SK-N-SH (cell line): Measurements from ENCODE around the gene FGF19. TPM values are rescaled to one million over a fixed set of nuclear protein-coding genes. Genes with fewer than 3 reads are reported as not detected.

Source experiments
- CTCF ChIA-PET: fragments of 300-600, 350-600 bp; formaldehyde crosslinking; extraction: SDS; loops from one replicate; lab custom pipeline; 2021; lab: Yijun Ruan, JAX
- POLR2A ChIA-PET: fragments of 350-600 bp; sonication (Branson Sonifier 250); formaldehyde crosslinking; extraction: SDS; loops from one replicate; lab custom pipeline; 2020; ENCODE audit warnings: antibody characterized with exemption, inconsistent platforms; lab: Yijun Ruan, JAX
- DNase-seq: peaks from one replicate; pipeline ENCODE4 v3.0.0; 2012
- H2AFZ ChIP-seq: fragments of 200-600 bp; sonication (generic); 2 replicates; pipeline ENCODE4 v1.8.1; 2016; ENCODE audit warnings: antibody characterized with exemption, mild to moderate bottlenecking, low read depth
- H3F3A ChIP-seq: fragments of 200-600 bp; sonication (generic); replicated peaks from 2 replicates; pipeline ENCODE3; 2016; ENCODE audit warnings: antibody characterized with exemption, mild to moderate bottlenecking; ENCODE audit not compliant: insufficient read depth
- H3K27ac ChIP-seq, 2 experiments: fragments of 200-500 bp in 1 of 2; fragments of 200-600 bp in 1 of 2; sonication (Bioruptor generic) in 1 of 2; sonication (generic), shearing (Covaris generic) in 1 of 2; 2 replicates each; pipeline versions ENCODE4 v1.5.1 to v1.6.1; 2014 to 2016; ENCODE audit warnings: low read depth in 2 of 2, inconsistent platforms in 1 of 2, low read length in 1 of 2, mild to moderate bottlenecking in 1 of 2, mixed read lengths in 1 of 2
- H3K27me3 ChIP-seq: fragments of 200-600 bp; sonication (generic), shearing (Covaris generic); 2 replicates; pipeline ENCODE4 v1.6.1; 2016; ENCODE audit warnings: mixed run types; ENCODE audit not compliant: insufficient read depth
- H3K36me3 ChIP-seq, 2 experiments: fragments of 200-500 bp in 1 of 2; fragments of 200-600 bp in 1 of 2; sonication (Bioruptor generic) in 1 of 2; sonication (generic) in 1 of 2; replicated peaks in 1 of 2; 2 replicates each; pipeline versions ENCODE3 to v1.5.1; 2014 to 2016; ENCODE audit warnings: low read length in 1 of 2, mild to moderate bottlenecking in 1 of 2; ENCODE audit not compliant: insufficient read depth in 2 of 2, control insufficient read depth in 1 of 2
- H3K4me1 ChIP-seq, 2 experiments: fragments of 200-500 bp in 1 of 2; fragments of 200-600 bp in 1 of 2; sonication (Bioruptor generic) in 1 of 2; sonication (generic), shearing (Covaris generic) in 1 of 2; 2 replicates each; pipeline versions ENCODE4 v1.5.1 to v1.6.1; 2014 to 2016; ENCODE audit warnings: low read depth in 1 of 2, low read length in 1 of 2, mixed run types in 1 of 2; ENCODE audit not compliant: insufficient read depth in 2 of 2, control insufficient read depth in 1 of 2
- H3K4me2 ChIP-seq: fragments of 200-600 bp; sonication (generic), shearing (Covaris generic); 2 replicates; pipeline ENCODE4 v1.6.1; 2017; ENCODE audit warnings: mixed run types
- H3K4me3 ChIP-seq, 2 experiments: fragments of 200-500 bp in 1 of 2; fragments of 200-600 bp in 1 of 2; sonication (Bioruptor generic) in 1 of 2; sonication (generic), shearing (Covaris generic) in 1 of 2; 2 replicates each; pipeline versions ENCODE4 v1.5.1 to v1.8.1; 2014 to 2016; ENCODE audit warnings: low read depth in 2 of 2, inconsistent platforms in 1 of 2, low read length in 1 of 2, mild to moderate bottlenecking in 1 of 2, mixed read lengths in 1 of 2, moderate library complexity in 1 of 2
- H3K79me2 ChIP-seq: fragments of 200-600 bp; sonication (generic); 2 replicates; pipeline ENCODE4 v1.8.1; 2017; ENCODE audit warnings: mild to moderate bottlenecking; ENCODE audit not compliant: insufficient read depth
- H3K9ac ChIP-seq: fragments of 200-600 bp; sonication (generic); 2 replicates; pipeline ENCODE4 v1.6.1; 2017; ENCODE audit warnings: mixed run types
- H3K9me2 ChIP-seq: fragments of 200-600 bp; sonication (generic); 2 replicates; pipeline ENCODE4 v1.6.1; 2017; ENCODE audit warnings: mixed run types
- H3K9me3 ChIP-seq: fragments of 200-600 bp; sonication (generic); 2 replicates; pipeline ENCODE4 v1.6.1; 2017; ENCODE audit warnings: mixed run types, mild to moderate bottlenecking, moderate library complexity
- H4K20me1 ChIP-seq: fragments of 200-600 bp; sonication (generic); 2 replicates; pipeline ENCODE4 v1.6.1; 2017; ENCODE audit warnings: mild to moderate bottlenecking, mixed run types; ENCODE audit not compliant: insufficient read depth
- CTCF ChIP-seq: fragments of 200-600 bp; sonication (generic); IDR thresholded peaks from 2 replicates; pipeline ENCODE4 v1.6.1; 2017; ENCODE audit warnings: antibody characterized with exemption, mild to moderate bottlenecking, moderate library complexity
- ELF1 ChIP-seq: IDR thresholded peaks from 2 replicates; pipeline ENCODE4 v1.4.0; 2012
- EP300 ChIP-seq, 2 experiments: IDR thresholded peaks; 2 replicates each; pipeline versions ENCODE4 v1.4.0 to v1.6.1; 2012; ENCODE audit warnings: borderline replicate concordance in 1 of 2, low read depth in 1 of 2, low read length in 1 of 2
- EZH2phosphoT487 ChIP-seq: fragments of 200-600 bp; sonication (generic); IDR thresholded peaks from 2 replicates; pipeline ENCODE4 v1.6.1; 2017; ENCODE audit warnings: low read depth, mixed run types, mild to moderate bottlenecking, antibody characterized with exemption, moderate library complexity, borderline replicate concordance
- FOXM1 ChIP-seq: IDR thresholded peaks from 2 replicates; pipeline ENCODE4 v1.4.0; 2012; ENCODE audit warnings: low read depth, mild to moderate bottlenecking
- MEF2A ChIP-seq: IDR thresholded peaks from 2 replicates; pipeline ENCODE4 v1.4.0; 2012; ENCODE audit warnings: low read depth, borderline replicate concordance
- MXI1 ChIP-seq: IDR thresholded peaks from 2 replicates; pipeline ENCODE4 v1.6.1; 2012; ENCODE audit warnings: mild to moderate bottlenecking, low read depth, low read length, improper control_type of control experiment
- NFIC ChIP-seq: IDR thresholded peaks from 2 replicates; pipeline ENCODE4 v1.4.0; 2012; ENCODE audit warnings: borderline replicate concordance
- PBX3 ChIP-seq: IDR thresholded peaks from 2 replicates; pipeline ENCODE4; 2012
- RAD21 ChIP-seq: IDR thresholded peaks from 2 replicates; pipeline ENCODE4 v1.6.1; 2012; ENCODE audit warnings: mild to moderate bottlenecking, low read length
- REST ChIP-seq: IDR thresholded peaks from 2 replicates; pipeline ENCODE4 v1.6.1; 2012; ENCODE audit warnings: mild to moderate bottlenecking, low read depth, low read length, moderate library complexity
- RFX5 ChIP-seq: IDR thresholded peaks from 2 replicates; pipeline ENCODE4 v1.6.1; 2012; ENCODE audit warnings: mild to moderate bottlenecking, improper control_type of control experiment, low read length
- RXRA ChIP-seq: IDR thresholded peaks from 2 replicates; pipeline ENCODE4 v1.4.0; 2012; ENCODE audit warnings: low read depth, mild to moderate bottlenecking, borderline replicate concordance
- SIN3A ChIP-seq: IDR thresholded peaks from 2 replicates; pipeline ENCODE4 v1.6.1; 2012; ENCODE audit warnings: low read depth, mild to moderate bottlenecking, low read length, moderate library complexity, borderline replicate concordance
- SMC3 ChIP-seq: IDR thresholded peaks from 2 replicates; pipeline ENCODE4 v1.6.1; 2012; ENCODE audit warnings: low read depth, low read length, improper control_type of control experiment
- TEAD4 ChIP-seq: IDR thresholded peaks from 2 replicates; pipeline ENCODE4 v1.4.0; 2012; ENCODE audit warnings: mild to moderate bottlenecking, borderline replicate concordance; ENCODE audit not compliant: insufficient read depth
- YY1 ChIP-seq: IDR thresholded peaks from 2 replicates; pipeline ENCODE4 v1.4.0; 2012; ENCODE audit warnings: low read depth, mild to moderate bottlenecking
- ZBTB33 ChIP-seq: IDR thresholded peaks from 2 replicates; pipeline ENCODE4 v1.4.0; 2012; ENCODE audit warnings: low read depth, borderline replicate concordance
- WGBS: methylation state at CpG from one replicate; pipeline ENCODE4 v1.1.6; 2017; ENCODE audit warnings: low lambda C conversion rate; 5-methylcytosine and 5-hydroxymethylcytosine counted together
- polyA plus RNA-seq, 3 experiments: library from polyadenylated mRNA; depleted of rRNA; stranded (reverse); fragments of >200 nt; gene quantifications; 2 replicates each; pipeline ENCODE4 v1.2.3, GENCODE V29; 2012

Gene FGF19
- polyA plus RNA-seq, 1 of the 3 experiments (the other 2 are of a cell fraction): not detected

DNA sequence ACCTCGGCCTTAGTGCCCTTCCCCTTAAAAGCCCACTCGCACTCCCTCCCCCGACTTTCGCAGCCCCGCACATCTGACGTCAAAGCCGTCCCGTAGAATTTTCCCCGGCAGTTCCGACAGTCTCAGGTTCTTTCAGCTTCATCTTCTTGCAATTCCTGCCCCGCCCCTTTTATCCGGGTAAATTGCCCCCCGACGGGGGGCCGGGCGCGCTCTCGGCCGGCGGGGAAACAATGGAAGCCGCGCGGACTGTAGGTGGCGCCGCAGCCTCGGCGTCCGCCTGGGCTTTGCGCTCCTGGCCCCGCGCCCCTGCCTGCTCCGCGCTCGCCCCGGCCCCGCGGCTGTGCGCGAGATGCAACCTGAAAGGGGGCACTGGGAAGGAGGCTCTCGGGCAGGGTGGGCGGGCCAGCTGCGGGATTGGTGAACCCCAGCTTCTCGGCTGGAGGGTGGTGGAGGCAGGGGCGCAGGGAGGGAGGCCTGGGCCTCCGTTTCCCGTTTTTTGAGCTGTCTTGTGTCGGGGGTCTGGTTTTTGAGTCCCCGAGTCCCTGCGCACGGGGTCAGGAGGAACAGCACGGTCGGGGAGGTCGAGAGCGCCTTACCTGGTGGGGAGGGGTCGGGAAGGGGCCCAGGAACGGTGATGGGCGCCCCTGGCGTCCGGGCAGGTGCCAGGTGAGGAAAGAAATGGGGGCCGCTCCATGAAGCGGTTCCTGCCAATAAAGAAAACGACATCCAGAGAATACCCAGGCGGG, 859 bp upstream of the FGF19 start:
- H2AFZ ChIP-seq: no peak overlapping the region
- no peaks in the 10 kb centered on the region for H3K9me2 ChIP-seq
- H3K9me3 ChIP-seq: no peaks in the 10 kb centered on the region
- WGBS: 10% methylated on average over 46 of the region's 63 CpGs
- TF ChIP-seq CTCF (peak; percentile 68), MEF2A (no peak), YY1 (no peak), MXI1 (no peak), ELF1 (no peak), FOXM1 (no peak), RAD21 (peak; percentile 73), RXRA (no peak), SMC3 (peak; percentile 52), EZH2phosphoT487 (0 out of 2 replicates have a peak, but pooled peaks have one; percentile 25)
- peaks cover 38% of the 10 kb centered on the region for H3K27me3 ChIP-seq
- H3K4me3 ChIP-seq: peak overlapping the region; percentile 31 to 41; a peak in 3 of 4 replicates
- no peaks in the 10 kb centered on the region for H3K36me3 ChIP-seq
- H3K79me2 ChIP-seq: no peaks in the 10 kb centered on the region
- H4K20me1 ChIP-seq: no peaks in the 10 kb centered on the region
- peaks cover 0 to 13% of the 10 kb centered on the region in 2 experiments; a peak in 2 of 4 replicates for H3K4me1 ChIP-seq
- H3K27ac ChIP-seq: no peak overlapping the region
- DNase-seq: peak; percentile 91
- CTCF ChIA-PET: interaction anchor here (0.6 to 4.3 kb wide), 42 partner anchors 8 to 693 kb away, joined by 3 to 34 read pairs (median 4); partner anchors contain the start of gene LTO1
- H3F3A ChIP-seq: peaks cover 3% of the 10 kb centered on the region
- H3K9ac ChIP-seq: no peak overlapping the region
- peak overlapping the region; percentile 44; the same call in 1 of the 2 replicates for H3K4me2 ChIP-seq
- POLR2A ChIA-PET: no interaction called here

GRCh38 chr11:69703453-69703767, 412 bp downstream of the FGF19 start:
- Histone ChIP-seq H3K9me3 (no peaks in the 10 kb centered on the region), H3K27ac (no peak overlapping the region), H2AFZ (no peak overlapping the region), H3K9me2 (no peaks in the 10 kb centered on the region), H3K27me3 (peaks cover 38% of the 10 kb centered on the region), H3K79me2 (no peaks in the 10 kb centered on the region), H3K4me3 (no peak overlapping the region; a peak in 1 of 4 replicates), H3F3A (peaks cover 3% of the 10 kb centered on the region), H3K36me3 (no peaks in the 10 kb centered on the region), H3K4me2 (no peak overlapping the region), H3K4me1 (peaks cover 0 to 19% of the 10 kb centered on the region in 2 experiments; a peak in 2 of 4 replicates), H4K20me1 (no peaks in the 10 kb centered on the region), H3K9ac (no peak overlapping the region)
- ChIA-PET CTCF (interaction anchor here (0.7 to 4.3 kb wide), 9 partner anchors 13 to 212 kb away, joined by 3 to 34 read pairs (median 5); no protein-coding TSS in a partner anchor), POLR2A (no interaction called here)
- no peak for DNase-seq
- WGBS: 33% methylated on average over 20 of the region's 34 CpGs
- TF ChIP-seq EP300 (IDR thresholded peaks at IDR 0.05; ENCODE audit: borderline replicate concordance in 1 of 2, low read depth in 1 of 2, low read length in 1 of 2) (no peak), PBX3 (no peak), EZH2phosphoT487 (no peak), RFX5 (no peak), NFIC (no peak), REST (no peak), ZBTB33 (no peak), SIN3A (no peak), TEAD4 (no peak)
